WERI-Rb-1 (cell line): ENCODE data around the gene TEK.
"Not testable (repeated sequence)": the region's sequence is repeated elsewhere in the genome, so short reads cannot be mapped to it uniquely, and the experiment has no call there.

ENCODE experiments used
- DNase-seq: peaks from one replicate; pipeline ENCODE4 v3.0.0-alpha.2; 2020
- H3K27ac ChIP-seq: fragments of 250-450 bp; sonication (Bioruptor Pico); 2 replicates; pipeline ENCODE4 v1.5.1; 2020; ENCODE audit warnings: mild to moderate bottlenecking, moderate library complexity
- H3K27me3 ChIP-seq: fragments of 250-450 bp; sonication (Bioruptor Pico); 2 replicates; pipeline ENCODE4 v1.5.1; 2021; ENCODE audit warnings: mild to moderate bottlenecking, low read depth, moderate library complexity; ENCODE audit not compliant: insufficient read depth, severe bottlenecking
- H3K36me3 ChIP-seq: fragments of 250-450 bp; sonication (Bioruptor Pico); 2 replicates; pipeline ENCODE4 v1.5.1; 2020; ENCODE audit warnings: mild to moderate bottlenecking, moderate library complexity
- H3K4me3 ChIP-seq: 2 replicates; pipeline ENCODE4 v1.5.1; 2011; ENCODE audit warnings: low read depth, mild to moderate bottlenecking, control low read depth, low read length
- H3K9me3 ChIP-seq: fragments of 250-450 bp; sonication (Bioruptor Pico); 2 replicates; pipeline ENCODE4 v1.5.1; 2021; ENCODE audit warnings: mild to moderate bottlenecking, moderate library complexity; ENCODE audit not compliant: severe bottlenecking
- CTCF ChIP-seq: IDR thresholded peaks from 2 replicates; pipeline ENCODE4 v1.5.1; 2011; ENCODE audit warnings: low read depth, mild to moderate bottlenecking, control low read depth, inconsistent platforms, low read length

The TEK gene

GRCh38 chr9:27090711-27091110 lies 18.3 kb upstream of the TEK start:
- Histone ChIP-seq H3K36me3 (no peaks in the 10 kb centered on the region), H3K27ac (no peak overlapping the region), H3K9me3 (no peaks in the 10 kb centered on the region), H3K4me3 (no peak overlapping the region), H3K27me3 (no peaks in the 10 kb centered on the region)
- TF ChIP-seq CTCF = no peak
- no peak for DNase-seq

DNA sequence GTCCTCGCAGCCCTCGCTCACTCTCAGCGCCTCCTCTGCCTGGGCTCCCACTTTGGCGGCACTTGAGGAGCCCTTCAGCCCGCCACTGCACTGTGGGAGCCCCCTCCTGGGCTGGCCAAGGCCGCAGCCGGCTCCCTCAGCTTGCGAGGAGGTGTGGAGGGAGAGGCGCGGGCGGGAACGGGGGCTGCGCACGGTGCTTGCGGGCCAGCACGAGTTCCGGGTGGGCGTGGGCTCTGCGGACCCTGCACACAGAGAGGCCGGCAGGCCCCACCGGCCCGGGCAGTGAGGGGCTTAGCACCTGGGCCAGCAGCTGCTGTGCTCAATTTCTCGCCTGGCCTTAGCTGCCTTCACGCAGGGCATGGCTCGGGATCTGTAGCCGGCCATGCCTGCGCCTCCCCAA lies 16.5 kb upstream of the TEK start:
- H3K27me3 ChIP-seq, H3K4me3 ChIP-seq, H3K36me3 ChIP-seq, H3K27ac ChIP-seq, DNase-seq, H3K9me3 ChIP-seq: not testable (repeated sequence)

DNA sequence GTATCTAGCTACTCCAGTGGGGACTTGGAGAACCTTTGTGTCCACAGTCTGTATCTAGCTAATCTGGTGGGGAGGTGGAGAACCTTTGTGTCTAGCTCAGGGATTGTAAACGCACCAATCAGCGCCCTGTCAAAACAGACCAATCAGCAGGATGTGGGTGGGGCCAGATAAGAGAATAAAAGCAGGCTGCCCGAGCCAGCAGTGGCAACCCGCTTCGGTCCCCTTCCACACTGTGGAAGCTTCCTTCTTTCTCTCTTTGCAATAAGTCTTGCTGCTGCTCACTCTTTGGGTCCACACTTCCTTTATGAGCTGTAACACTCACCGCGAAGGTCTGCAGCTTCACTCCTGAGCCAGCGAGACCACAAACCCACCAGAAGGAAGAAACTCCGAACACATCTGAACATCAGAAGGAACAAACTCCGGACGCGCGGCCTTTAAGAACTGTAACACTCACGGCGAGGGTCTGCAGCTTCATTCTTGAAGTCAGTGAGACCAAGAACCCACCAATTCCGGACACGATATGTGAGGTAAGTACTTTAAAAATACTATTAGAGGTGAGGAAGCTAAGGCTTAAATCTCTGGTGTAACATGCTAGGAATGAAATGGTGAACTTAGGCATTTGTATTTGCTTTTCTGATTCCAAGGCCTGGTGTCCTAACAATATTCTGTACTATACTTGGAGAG lies 15.5 kb upstream of the TEK start:
- not testable (repeated sequence) for H3K27me3 ChIP-seq, H3K27ac ChIP-seq, H3K36me3 ChIP-seq, H3K9me3 ChIP-seq, DNase-seq, H3K4me3 ChIP-seq

DNA sequence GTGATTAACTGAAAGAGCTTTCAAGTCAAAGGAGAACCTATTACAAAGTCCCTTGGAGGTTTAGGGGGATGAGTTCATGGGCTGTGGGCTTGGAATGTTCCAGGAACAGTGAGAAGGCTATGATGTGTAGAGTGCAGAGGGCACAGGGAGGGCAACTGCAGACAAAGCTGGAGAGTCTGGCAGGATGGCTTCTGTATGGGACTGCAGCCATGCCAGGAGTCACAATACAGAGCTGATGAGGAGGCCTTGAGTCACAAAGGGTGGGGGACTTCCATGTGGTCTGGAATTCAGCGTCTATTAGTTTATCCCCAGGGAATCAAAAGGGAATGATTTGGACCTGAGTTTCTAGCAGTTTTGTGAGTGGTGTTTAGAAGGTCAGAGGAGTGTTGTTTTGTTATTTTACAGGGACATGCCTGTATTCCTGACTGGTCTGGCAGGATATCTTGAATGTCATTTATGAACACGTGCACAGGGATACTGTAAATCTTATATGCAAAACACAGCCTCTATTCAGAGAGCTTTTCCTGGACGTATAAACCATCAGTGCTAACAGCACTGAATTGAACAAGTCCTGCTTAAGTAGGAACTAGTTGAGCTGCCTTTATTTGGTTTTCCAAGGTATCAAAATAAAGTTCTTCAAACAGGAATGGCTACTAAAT lies 14.3 kb upstream of the TEK start:
- DNase-seq = no peak
- H3K4me3 ChIP-seq = no peak overlapping the region
- no peaks in the 10 kb centered on the region for H3K27me3 ChIP-seq
- TF ChIP-seq CTCF = no peak
- no peak overlapping the region for H3K27ac ChIP-seq
- H3K9me3 ChIP-seq = no peaks in the 10 kb centered on the region
- H3K36me3 ChIP-seq = no peaks in the 10 kb centered on the region

- H3K27ac ChIP-seq = no peak overlapping the region
- no peaks in the 10 kb centered on the region for H3K9me3 ChIP-seq
- TF ChIP-seq CTCF = no peak
- no peaks in the 10 kb centered on the region for H3K27me3 ChIP-seq
- no peaks in the 10 kb centered on the region for H3K36me3 ChIP-seq
- DNase-seq = no peak
- H3K4me3 ChIP-seq = no peak overlapping the region
These were observed 1.8 kb upstream of the TEK start for GRCh38 chr9:27107241-27107640.

DNA sequence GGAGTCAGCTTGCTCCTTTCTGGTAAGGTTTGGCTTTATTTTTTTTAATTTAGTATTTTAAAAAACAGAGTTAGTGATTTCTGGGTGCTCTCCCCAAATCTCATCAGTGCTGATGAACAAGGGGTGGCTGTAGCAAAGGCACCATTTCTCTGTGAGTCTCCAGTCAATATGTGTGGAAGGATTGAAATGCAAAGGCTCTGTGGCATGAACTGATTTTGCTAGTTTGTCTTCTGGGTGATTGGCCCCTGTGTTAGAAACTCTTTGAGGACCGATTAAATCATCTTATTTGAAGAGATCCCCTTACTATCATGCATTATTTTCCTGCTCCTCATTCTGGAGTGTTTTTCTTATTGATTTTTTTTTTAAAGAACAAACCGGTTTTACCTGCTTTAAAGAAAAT lies 596 bp downstream of the TEK start:
- no peaks in the 10 kb centered on the region for H3K36me3 ChIP-seq
- no peak for TF ChIP-seq CTCF
- no peaks in the 10 kb centered on the region for H3K9me3 ChIP-seq
- H3K4me3 ChIP-seq = no peak overlapping the region
- H3K27me3 ChIP-seq = no peaks in the 10 kb centered on the region
- no peak for DNase-seq
- no peak overlapping the region for H3K27ac ChIP-seq

- H3K27ac ChIP-seq = no peak overlapping the region
- no peaks in the 10 kb centered on the region for H3K9me3 ChIP-seq
- TF ChIP-seq CTCF = no peak
- no peaks in the 10 kb centered on the region for H3K36me3 ChIP-seq
- no peaks in the 10 kb centered on the region for H3K27me3 ChIP-seq
- no peak for DNase-seq
- no peak overlapping the region for H3K4me3 ChIP-seq
These were observed 1.2 kb downstream of the TEK start for GRCh38 chr9:27110181-27110580.
